Inflammatory macrophage treated with lipopolysaccharide for 4 hours (primary cell): Measurements from ENCODE around the gene OR56A4.

Experiments used
- DNase-seq: peaks from one replicate; pipeline ENCODE4 v3.0.0-alpha.2; 2020

The OR56A4 gene

DNA sequence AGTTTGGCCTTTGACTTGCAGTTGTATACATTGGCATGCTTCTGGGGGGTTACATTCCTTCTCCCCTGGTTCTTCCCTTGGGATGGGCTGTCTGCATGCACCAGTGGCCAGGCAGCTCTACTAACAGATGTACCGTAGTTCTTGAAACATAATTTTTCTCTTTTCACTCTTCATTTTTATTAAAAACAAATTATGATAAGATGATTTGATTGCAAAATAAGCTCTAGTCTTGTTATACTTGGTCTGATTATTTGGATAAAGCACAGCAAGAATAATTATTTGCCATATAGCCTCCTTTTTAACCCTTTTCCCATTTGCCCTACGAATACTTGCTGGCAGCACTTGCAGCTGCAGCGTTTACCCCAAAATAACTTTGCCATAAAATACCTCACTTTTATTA is 51.2 kb downstream of the OR56A4 start:
- no peak for DNase-seq
